PC-9 (cell line): ENCODE data around the gene UBTD1.

Source experiments
- EZH2 ChIP-seq: fragments of 200-600 bp; sonication (generic); IDR thresholded peaks from 2 replicates; pipeline ENCODE4 v1.8.0; 2017; ENCODE audit warnings: antibody characterized with exemption, low read depth
- TF ChIP-seq, protein P1 (sequence below): fragments of 200-600 bp; sonication (generic); conservative IDR thresholded peaks from 2 replicates; pipeline ENCODE4 v1.6.1; 2017; ENCODE audit warnings: mixed run types, antibody characterized with exemption, mild to moderate bottlenecking, moderate library complexity

- TF ChIP-seq, protein P1, sequence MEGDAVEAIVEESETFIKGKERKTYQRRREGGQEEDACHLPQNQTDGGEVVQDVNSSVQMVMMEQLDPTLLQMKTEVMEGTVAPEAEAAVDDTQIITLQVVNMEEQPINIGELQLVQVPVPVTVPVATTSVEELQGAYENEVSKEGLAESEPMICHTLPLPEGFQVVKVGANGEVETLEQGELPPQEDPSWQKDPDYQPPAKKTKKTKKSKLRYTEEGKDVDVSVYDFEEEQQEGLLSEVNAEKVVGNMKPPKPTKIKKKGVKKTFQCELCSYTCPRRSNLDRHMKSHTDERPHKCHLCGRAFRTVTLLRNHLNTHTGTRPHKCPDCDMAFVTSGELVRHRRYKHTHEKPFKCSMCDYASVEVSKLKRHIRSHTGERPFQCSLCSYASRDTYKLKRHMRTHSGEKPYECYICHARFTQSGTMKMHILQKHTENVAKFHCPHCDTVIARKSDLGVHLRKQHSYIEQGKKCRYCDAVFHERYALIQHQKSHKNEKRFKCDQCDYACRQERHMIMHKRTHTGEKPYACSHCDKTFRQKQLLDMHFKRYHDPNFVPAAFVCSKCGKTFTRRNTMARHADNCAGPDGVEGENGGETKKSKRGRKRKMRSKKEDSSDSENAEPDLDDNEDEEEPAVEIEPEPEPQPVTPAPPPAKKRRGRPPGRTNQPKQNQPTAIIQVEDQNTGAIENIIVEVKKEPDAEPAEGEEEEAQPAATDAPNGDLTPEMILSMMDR: no peak
- TF ChIP-seq EZH2: no peak
These were observed 43.7 kb downstream of the UBTD1 start for GRCh38 chr10:97542169-97543024.
